CD4-positive, alpha-beta T cell treated with Interleukin-17A for 4 hours (primary cell): ENCODE data around the gene KLF7.
A peak's percentile ranks its signal among the peaks of the same experiment; 100 is the strongest.

Source experiments
- DNase-seq: peaks from one replicate; pipeline ENCODE4 v3.0.0-alpha.2; 2020; ENCODE audit warnings: mixed read lengths

Gene KLF7

GRCh38 chr2:207122651-207123334 lies 43.0 kb downstream of the KLF7 start:
- DNase-seq, result no peak

- no peak for DNase-seq
Observed at GRCh38 chr2:207121784-207122183, 44.0 kb downstream of the KLF7 start.

- no peak for DNase-seq
Observed at GRCh38 chr2:207119048-207119447, 46.7 kb downstream of the KLF7 start.

GRCh38 chr2:207117668-207118067 lies 48.1 kb downstream of the KLF7 start:
- no peak for DNase-seq

- no peak for DNase-seq
Observed at GRCh38 chr2:207115715-207116364, 49.9 kb downstream of the KLF7 start.

- DNase-seq, result no peak
Observed at GRCh38 chr2:207113414-207113813, 52.3 kb downstream of the KLF7 start.

- DNase-seq, result no peak
Observed at GRCh38 chr2:207112785-207113184, 53.0 kb downstream of the KLF7 start.

GRCh38 chr2:207112383-207112782 lies 53.4 kb downstream of the KLF7 start:
- DNase-seq, result no peak

- DNase-seq, result no peak
Observed at GRCh38 chr2:207111757-207112156, 54.0 kb downstream of the KLF7 start.

- DNase-seq, result no peak
Observed at GRCh38 chr2:207110715-207111114, 55.0 kb downstream of the KLF7 start.

- DNase-seq, result no peak
Observed at GRCh38 chr2:207110310-207110709, 55.4 kb downstream of the KLF7 start.

- no peak for DNase-seq
Observed at GRCh38 chr2:207109768-207110167, 56.0 kb downstream of the KLF7 start.

GRCh38 chr2:207108440-207108839 lies 57.3 kb downstream of the KLF7 start:
- DNase-seq, result no peak

- DNase-seq, result peak; percentile 24
Observed at GRCh38 chr2:207107551-207107950, 58.2 kb downstream of the KLF7 start.

GRCh38 chr2:207107131-207107530 lies 58.6 kb downstream of the KLF7 start:
- no peak for DNase-seq

- no peak for DNase-seq
Observed at GRCh38 chr2:207103132-207103531, 62.6 kb downstream of the KLF7 start.

- no peak for DNase-seq
Observed at GRCh38 chr2:207101984-207102383, 63.8 kb downstream of the KLF7 start.

GRCh38 chr2:207097278-207097677 lies 68.5 kb downstream of the KLF7 start:
- DNase-seq, result no peak

- no peak for DNase-seq
Observed at GRCh38 chr2:207095963-207096362, 69.8 kb downstream of the KLF7 start.

- DNase-seq, result no peak
Observed at GRCh38 chr2:207093234-207093633, 72.5 kb downstream of the KLF7 start.

- DNase-seq, result no peak
Observed at GRCh38 chr2:207092818-207093217, 72.9 kb downstream of the KLF7 start.

- DNase-seq, result no peak
Observed at GRCh38 chr2:207091928-207092327, 73.8 kb downstream of the KLF7 start.

- no peak for DNase-seq
Observed at GRCh38 chr2:207091176-207091575, 74.6 kb downstream of the KLF7 start.

GRCh38 chr2:207090389-207090788 lies 75.4 kb downstream of the KLF7 start:
- DNase-seq, result no peak

GRCh38 chr2:207088839-207089238 lies 76.9 kb downstream of the KLF7 start:
- no peak for DNase-seq
